HG03442 (cell line): ENCODE measurements around the gene LIPN.
"Not testable (repeated sequence)": the region's sequence is repeated elsewhere in the genome, so short reads cannot be mapped to it uniquely, and the experiment has no call there.

ENCODE experiments used
- ATAC-seq: cut with Tn5 transposase; IDR thresholded peaks from one replicate; pipeline ENCODE4 v1.9.1; 2021; ENCODE audit warnings: mild to moderate bottlenecking, moderate library complexity; ENCODE audit not compliant: unreplicated experiment

The LIPN gene

GRCh38 chr10:88759366-88760101 lies at the start of gene LIPN:
LIPN (plus strand) TSS chr10:88760020; CDS start chr10:88761406, 1,386 bp downstream.
- no peak for ATAC-seq

GRCh38 chr10:88715517-88715916 lies 44.3 kb upstream of the LIPN start:
- ATAC-seq: no peak

GRCh38 chr10:88721392-88721791 lies 38.4 kb upstream of the LIPN start:
- ATAC-seq: no peak

GRCh38 chr10:88725798-88726197 lies 34.0 kb upstream of the LIPN start:
- ATAC-seq: no peak

GRCh38 chr10:88728107-88728763 lies 31.6 kb upstream of the LIPN start:
- ATAC-seq: no peak

GRCh38 chr10:88730864-88731263 lies 29.0 kb upstream of the LIPN start:
- ATAC-seq: no peak

GRCh38 chr10:88731296-88731695 lies 28.5 kb upstream of the LIPN start:
- no peak for ATAC-seq

- no peak for ATAC-seq
These were observed 26.6 kb upstream of the LIPN start for GRCh38 chr10:88733215-88733614.

- no peak for ATAC-seq
These were observed 24.2 kb upstream of the LIPN start for GRCh38 chr10:88735661-88736060.

- not testable (repeated sequence) for ATAC-seq
These were observed 17.9 kb upstream of the LIPN start for GRCh38 chr10:88741921-88742320.

GRCh38 chr10:88742448-88742847 lies 17.4 kb upstream of the LIPN start:
- ATAC-seq: no peak

GRCh38 chr10:88744002-88744401 lies 15.8 kb upstream of the LIPN start:
- ATAC-seq: no peak

GRCh38 chr10:88745633-88746032 lies 14.2 kb upstream of the LIPN start:
- ATAC-seq: no peak

- ATAC-seq: no peak
These were observed 5.5 kb upstream of the LIPN start for GRCh38 chr10:88754287-88754686.

- ATAC-seq: no peak
These were observed 4.1 kb upstream of the LIPN start for GRCh38 chr10:88755753-88756152.

GRCh38 chr10:88756660-88757059 lies 3.2 kb upstream of the LIPN start:
- ATAC-seq: no peak

- no peak for ATAC-seq
These were observed 3.1 kb downstream of the LIPN start for GRCh38 chr10:88762906-88763305.

- no peak for ATAC-seq
These were observed 3.6 kb downstream of the LIPN start for GRCh38 chr10:88763441-88763840.

- ATAC-seq: no peak
These were observed 4.3 kb downstream of the LIPN start for GRCh38 chr10:88764110-88764509.

GRCh38 chr10:88765816-88766215 lies 6.0 kb downstream of the LIPN start:
- no peak for ATAC-seq

- no peak for ATAC-seq
These were observed 9.6 kb downstream of the LIPN start for GRCh38 chr10:88769384-88769783.

GRCh38 chr10:88781206-88781605 lies 21.4 kb downstream of the LIPN start:
- no peak for ATAC-seq

- ATAC-seq: no peak
These were observed 22.4 kb downstream of the LIPN start for GRCh38 chr10:88782222-88782621.
